IMR-90 (cell line): Measurements from ENCODE around the gene TMEM205. TPM values are rescaled to one million over a fixed set of nuclear protein-coding genes. Genes with fewer than 3 reads are reported as not detected.
A peak's percentile ranks its signal among the peaks of the same experiment; 100 is the strongest.

Experiments used
- ATAC-seq: fragments of 200-7000 bp; cut with Tn5 transposase; 2 replicates; pipeline ENCODE4 v1.9.1; 2020; ENCODE audit warnings: low read depth, mild to moderate bottlenecking, moderate library complexity
- BruUV-seq: library from RNA; stranded (reverse); fragments of 400-500 nt; replicated peaks from 2 replicates; lab custom pipeline; 2021; lab: Mats Ljungman, UMichigan
- CTCF ChIA-PET: fragments of 300-600 bp; formaldehyde crosslinking; extraction: SDS; loops from one replicate; lab custom pipeline; 2021; ENCODE audit warnings: antibody characterized with exemption; lab: Yijun Ruan, JAX
- POLR2A ChIA-PET: fragments of 300-600 bp; sonication (Branson Sonifier 250); formaldehyde crosslinking; loops from one replicate; lab custom pipeline; 2022; ENCODE audit warnings: antibody characterized with exemption; ENCODE audit not compliant: unreplicated experiment; lab: Charles Lee
- DNase-seq: peaks from one replicate; pipeline ENCODE4 v3.0.0; 2013
- H2AFZ ChIP-seq: replicated peaks from 2 replicates; pipeline ENCODE3; 2013; ENCODE audit warnings: low read length, mild to moderate bottlenecking; ENCODE audit not compliant: poor library complexity
- H2AK5ac ChIP-seq: 2 replicates; pipeline ENCODE4 v1.6.1; 2013; ENCODE audit warnings: low read depth, low read length, inconsistent platforms
- H2AK9ac ChIP-seq: replicated peaks from 2 replicates; pipeline ENCODE3; 2013; ENCODE audit warnings: mild to moderate bottlenecking, low read depth, low read length, moderate library complexity; ENCODE audit not compliant: poor library complexity
- H2BK120ac ChIP-seq: 2 replicates; pipeline ENCODE4 v1.6.1; 2013; ENCODE audit warnings: low read depth, low read length, inconsistent platforms
- H2BK15ac ChIP-seq: 3 replicates; pipeline ENCODE4 v1.6.1; 2013; ENCODE audit warnings: low read depth, low read length, inconsistent platforms
- H2BK20ac ChIP-seq: 2 replicates; pipeline ENCODE4 v1.6.1; 2013; ENCODE audit warnings: low read depth, mild to moderate bottlenecking, inconsistent platforms, low read length, moderate library complexity
- H2BK5ac ChIP-seq: 2 replicates; pipeline ENCODE4 v1.6.1; 2013; ENCODE audit warnings: mild to moderate bottlenecking, low read depth, low read length, inconsistent platforms; ENCODE audit not compliant: poor library complexity, severe bottlenecking
- H3K14ac ChIP-seq: replicated peaks from 2 replicates; pipeline ENCODE4 v1.6.1; 2013; ENCODE audit warnings: low read depth, low read length, inconsistent platforms
- H3K18ac ChIP-seq: 2 replicates; pipeline ENCODE4 v1.6.1; 2013; ENCODE audit warnings: low read depth, low read length, control low read depth
- H3K23ac ChIP-seq: 2 replicates; pipeline ENCODE4 v1.6.1; 2013; ENCODE audit warnings: low read depth, low read length, inconsistent platforms
- H3K27ac ChIP-seq: 2 replicates; pipeline ENCODE4 v1.5.1; 2013; ENCODE audit warnings: mild to moderate bottlenecking, control low read depth, low read length; ENCODE audit not compliant: insufficient read depth
- H3K27me3 ChIP-seq: 2 replicates; pipeline ENCODE4 v1.6.1; 2013; ENCODE audit warnings: low read length; ENCODE audit not compliant: control insufficient read depth, insufficient read depth
- H3K36me3 ChIP-seq: 2 replicates; pipeline ENCODE4 v1.6.1; 2013; ENCODE audit warnings: low read length, mixed read lengths; ENCODE audit not compliant: control insufficient read depth, insufficient read depth
- H3K4ac ChIP-seq: 2 replicates; pipeline ENCODE4 v1.6.1; 2013; ENCODE audit warnings: low read depth, low read length, inconsistent platforms
- H3K4me1 ChIP-seq: 2 replicates; pipeline ENCODE4 v1.6.1; 2013; ENCODE audit warnings: low read length, mixed read lengths; ENCODE audit not compliant: control insufficient read depth, insufficient read depth
- H3K4me2 ChIP-seq: 2 replicates; pipeline ENCODE4 v1.6.1; 2013; ENCODE audit warnings: low read depth, mild to moderate bottlenecking, control low read depth, low read length, moderate library complexity
- H3K4me3 ChIP-seq: 2 replicates; pipeline ENCODE4 v1.5.1; 2013; ENCODE audit warnings: low read depth, mild to moderate bottlenecking, control low read depth, low read length, moderate library complexity; ENCODE audit not compliant: insufficient read depth
- H3K56ac ChIP-seq: 2 replicates; pipeline ENCODE4 v1.6.1; 2013; ENCODE audit warnings: low read length, inconsistent platforms; ENCODE audit not compliant: insufficient read depth; ENCODE audit errors: extremely low read depth
- H3K79me1 ChIP-seq, 2 experiments: 2 replicates each; pipeline ENCODE4 v1.6.1; 2013; ENCODE audit warnings: low read length in 2 of 2, inconsistent platforms in 1 of 2, low read depth in 1 of 2
- H3K9ac ChIP-seq: 2 replicates; pipeline ENCODE4 v1.6.1; 2013; ENCODE audit warnings: low read depth, low read length, control low read depth
- H3K9me1 ChIP-seq: 2 replicates; pipeline ENCODE4 v1.6.1; 2013; ENCODE audit warnings: low read length, inconsistent platforms; ENCODE audit not compliant: insufficient read depth
- H3K9me3 ChIP-seq: 2 replicates; pipeline ENCODE4 v1.6.1; 2013; ENCODE audit warnings: low read length; ENCODE audit not compliant: control insufficient read depth, insufficient read depth
- H4K20me1 ChIP-seq: 2 replicates; pipeline ENCODE4 v1.6.1; 2013; ENCODE audit warnings: low read length, inconsistent platforms; ENCODE audit not compliant: insufficient read depth
- H4K5ac ChIP-seq: 2 replicates; pipeline ENCODE4 v1.6.1; 2013; ENCODE audit warnings: mild to moderate bottlenecking, low read depth, low read length, control low read depth
- H4K8ac ChIP-seq, 2 experiments: 2 replicates each; pipeline ENCODE4 v1.6.1; 2013; ENCODE audit warnings: low read depth in 2 of 2, low read length in 2 of 2, control low read depth in 1 of 2, inconsistent platforms in 1 of 2
- H4K91ac ChIP-seq: 2 replicates; pipeline ENCODE4 v1.6.1; 2013; ENCODE audit warnings: low read depth, low read length, inconsistent platforms; ENCODE audit not compliant: insufficient read depth
- CEBPB ChIP-seq: IDR thresholded peaks from 2 replicates; pipeline ENCODE4 v1.6.1; 2012; ENCODE audit warnings: low read depth, low read length, improper control_type of control experiment
- CTCF ChIP-seq: conservative IDR thresholded peaks from 2 replicates; pipeline ENCODE4 v1.5.1; 2012; ENCODE audit warnings: mild to moderate bottlenecking, low read depth, low read length, improper control_type of control experiment
- ELK1 ChIP-seq: fragments of 150-350 bp; IDR thresholded peaks from 2 replicates; pipeline ENCODE4 v1.6.1; 2016; ENCODE audit warnings: low read depth, mild to moderate bottlenecking, low read length, moderate library complexity, borderline replicate concordance
- FOS ChIP-seq: fragments of 150-350 bp; IDR thresholded peaks from 2 replicates; pipeline ENCODE4 v1.6.1; 2016; ENCODE audit warnings: low read depth, low read length
- MXI1 ChIP-seq: IDR thresholded peaks from 2 replicates; pipeline ENCODE4 v1.6.1; 2012; ENCODE audit warnings: low read depth, mild to moderate bottlenecking, low read length, moderate library complexity, borderline replicate concordance
- POLR2A ChIP-seq: IDR thresholded peaks from 2 replicates; pipeline ENCODE4 v1.6.1; 2012; ENCODE audit warnings: mild to moderate bottlenecking, low read depth, low read length
- WGBS, 2 experiments: methylation state at CpG; one replicate each; pipeline versions ENCODE4 v1.1.5 to v1.1.7; 2013; ENCODE audit warnings: missing lambda C conversion rate in 2 of 2; ENCODE audit not compliant: insufficient read length in 1 of 2; ENCODE audit errors: extremely low coverage in 2 of 2; 5-methylcytosine and 5-hydroxymethylcytosine counted together
- dilution Hi-C: fragments of 300-500 bp; cut with HindIII; formaldehyde crosslinking; loops from one replicate; pipeline ENCODE4 v1.14.3; 2018; ENCODE audit warnings: low sequenced_read_pairs; ENCODE audit not compliant: unreplicated experiment
- in situ Hi-C: fragments of 300-500 bp; cut with MboI; formaldehyde crosslinking; loops from 3 replicates; pipeline ENCODE4 v1.14.3; 2019; ENCODE audit warnings: low sequenced_read_pairs, inconsistent platforms, mixed read lengths
- intact Hi-C: fragments of 100-400 bp; cut with micrococcal nuclease; formaldehyde crosslinking; loops from 2 replicates; pipeline ENCODE4 v1.10.0; 2022
- polyA plus RNA-seq, 3 experiments: library from polyadenylated mRNA; depleted of rRNA; stranded (reverse); fragments of >200 nt; gene quantifications; 2 replicates each; pipeline ENCODE4 v1.2.3, GENCODE V29; 2012; ENCODE audit warnings: low replicate concordance in 1 of 3
- total RNA-seq: library from RNA; depleted of rRNA; stranded (reverse); fragments of >200 nt; gene quantifications from 2 replicates; pipeline ENCODE4 v1.2.3, GENCODE V29; 2012

Gene TMEM205
- total and polyA plus RNA-seq, 2 of the 4 experiments (the other 2 are of a cell fraction) = 110 to 136 TPM

GRCh38 chr19:11338569-11339253 is 7.4 kb downstream of the TMEM205 start (continued):
- TF ChIP-seq MXI1 = no peak

- WGBS, 2 experiments = 80% methylated on average over 4 of the region's 7 CpGs; no CpG with 5 or more reads in 1 of the 2 experiments
- Histone ChIP-seq H3K27ac (no peak overlapping the region), H2AFZ (peak overlapping the region; percentile 32), H4K20me1 (no peaks in the 10 kb centered on the region), H2BK15ac (no peak overlapping the region), H3K4ac (no peak overlapping the region), H3K79me1 (peaks cover 0 to 15% of the 10 kb centered on the region in 2 experiments; a peak in 3 of 4 replicates), H3K4me3 (no peak overlapping the region), H3K27me3 (no peaks in the 10 kb centered on the region), H4K5ac (no peak overlapping the region), H3K18ac (no peak overlapping the region), H3K36me3 (peaks cover 22% of the 10 kb centered on the region), H3K56ac (no peak overlapping the region), H2AK9ac (peak overlapping the region; percentile 22), H3K4me2 (no peak overlapping the region; the same call in 1 of the 2 replicates), H2BK120ac (no peak overlapping the region), H3K4me1 (peaks cover 8% of the 10 kb centered on the region), H2BK20ac (no peak overlapping the region), H3K9me1 (peaks cover 8% of the 10 kb centered on the region), H3K14ac (no peak overlapping the region), H2AK5ac (no peak overlapping the region; the same call in 1 of the 2 replicates), H4K91ac (no peak overlapping the region), H3K9ac (no peak overlapping the region), H2BK5ac (no peak overlapping the region), H3K9me3 (no peaks in the 10 kb centered on the region), H3K23ac (no peak overlapping the region), H4K8ac (no peak overlapping the region)
- in situ Hi-C loops = no loop called here
- no TSS peak for BruUV-seq
- CTCF ChIA-PET = interaction anchor here (0.6 kb wide), 1 partner anchor 221 kb away, joined by 3 read pairs; no protein-coding TSS in a partner anchor
- intact Hi-C loops = loop anchor here (2.0 kb wide), 1 partner anchor 43 kb away; no protein-coding TSS in a partner anchor
- TF ChIP-seq CEBPB (no peak), POLR2A (no peak), ELK1 (no peak), FOS (no peak), CTCF (no peak)
- ATAC-seq (no peak), DNase-seq (no peak)
- POLR2A ChIA-PET = interaction anchor here (0.6 kb wide), 1 partner anchor 25 kb away, joined by 3 read pairs; no protein-coding TSS in a partner anchor
- dilution Hi-C loops = no loop called here
Observed at GRCh38 chr19:11338121-11338520, 7.9 kb downstream of the TMEM205 start.
